HL-60 (cell line): ENCODE results near the gene TEAD4.

ENCODE experiments used
- DNase-seq, 2 experiments: peaks; one replicate each; pipeline ENCODE4 v3.0.0-alpha.2; 2010 to 2020; ENCODE audit warnings: low read depth in 1 of 2, low spot score in 1 of 2
- H3K27ac ChIP-seq: fragments of 250-450 bp; sonication (Bioruptor Pico); replicated peaks from 2 replicates; pipeline ENCODE4 v1.5.1; 2020; ENCODE audit warnings: mild to moderate bottlenecking, moderate library complexity
- H3K27me3 ChIP-seq: fragments of 250-450 bp; sonication (Bioruptor Pico); 2 replicates; pipeline ENCODE4 v1.5.1; 2021; ENCODE audit warnings: mild to moderate bottlenecking, moderate library complexity; ENCODE audit not compliant: insufficient read depth, poor library complexity, severe bottlenecking
- H3K4me3 ChIP-seq: replicated peaks from 2 replicates; pipeline ENCODE4 v1.5.1; 2011; ENCODE audit warnings: mild to moderate bottlenecking, control low read depth, low read length; ENCODE audit not compliant: insufficient read depth
- CTCF ChIP-seq: IDR thresholded peaks from one replicate; pipeline ENCODE4 v1.5.1; 2011; ENCODE audit warnings: low read length, control low read depth, inconsistent platforms; ENCODE audit not compliant: insufficient read depth
- GABPA ChIP-seq: IDR thresholded peaks from 2 replicates; pipeline ENCODE4 v1.6.1; 2012; ENCODE audit warnings: low read depth
- POLR2AphosphoS5 ChIP-seq: IDR thresholded peaks from 2 replicates; pipeline ENCODE4 v1.6.1; 2012; ENCODE audit warnings: low read depth
- REST ChIP-seq: IDR thresholded peaks from 2 replicates; pipeline ENCODE4 v1.6.1; 2012; ENCODE audit warnings: low read depth; ENCODE audit not compliant: insufficient replicate concordance
- SPI1 ChIP-seq: IDR thresholded peaks from 2 replicates; pipeline ENCODE4 v1.6.1; 2012; ENCODE audit warnings: low read depth, mild to moderate bottlenecking, borderline replicate concordance

Gene TEAD4

GRCh38 chr12:2976581-2976996, 17.4 kb downstream of the TEAD4 start:
- no peak overlapping the region for H3K4me3 ChIP-seq
- H3K27me3 ChIP-seq = no peaks in the 10 kb centered on the region
- TF ChIP-seq REST (no peak), SPI1 (no peak), POLR2AphosphoS5 (no peak), GABPA (no peak), CTCF (no peak)
- H3K27ac ChIP-seq = no peak overlapping the region
- DNase-seq = no peak

GRCh38 chr12:2977776-2978175, 18.6 kb downstream of the TEAD4 start:
- DNase-seq = no peak
- Histone ChIP-seq H3K27ac (no peak overlapping the region), H3K4me3 (no peak overlapping the region), H3K27me3 (no peaks in the 10 kb centered on the region)
- TF ChIP-seq REST (no peak), CTCF (no peak), POLR2AphosphoS5 (no peak), SPI1 (no peak), GABPA (no peak)

- TF ChIP-seq CTCF (no peak), REST (no peak), SPI1 (no peak), GABPA (no peak), POLR2AphosphoS5 (no peak)
- DNase-seq = no peak
- Histone ChIP-seq H3K4me3 (no peak overlapping the region), H3K27me3 (no peaks in the 10 kb centered on the region), H3K27ac (no peak overlapping the region)
Measured at GRCh38 chr12:2979806-2980205, 20.6 kb downstream of the TEAD4 start.
